Peyer's patch (tissue), 4 donors: ENCODE measurements around the gene MAP3K5. TPM values are rescaled to one million over a fixed set of nuclear protein-coding genes. Genes with fewer than 3 reads are reported as not detected.

Experiments
- DNase-seq, 3 donors: peaks; one replicate each; pipeline ENCODE4 v3.0.0-alpha.2; 2017 to 2019
- H3K27ac ChIP-seq, 4 donors: fragments of 200-600 bp; sonication (generic); one replicate each; pipeline ENCODE4 v1.5.1; 2016 to 2019
- H3K27me3 ChIP-seq, 2 donors: fragments of 200-600 bp; sonication (generic); one replicate each; pipeline ENCODE4 v1.5.1; 2019
- H3K36me3 ChIP-seq, 3 donors: fragments of 200-600 bp; sonication (generic); one replicate each; pipeline ENCODE4 v1.5.1; 2016 to 2019
- H3K4me1 ChIP-seq, 4 donors: fragments of 200-600 bp; sonication (generic); one replicate each; pipeline ENCODE4 v1.5.1; 2016 to 2019
- H3K4me3 ChIP-seq, 4 donors: fragments of 200-600 bp; sonication (generic); 1 replicate in 3 of 4; 2 replicates in 1 of 4; pipeline ENCODE4 v1.5.1; 2016 to 2019; ENCODE audit warnings: mild to moderate bottlenecking in 1 of 4
- H3K9me3 ChIP-seq, 4 donors: fragments of 200-600 bp; sonication (generic); one replicate each; pipeline ENCODE4 v1.5.1; 2016 to 2019; ENCODE audit warnings: mild to moderate bottlenecking in 1 of 4
- CTCF ChIP-seq, 6 experiments: fragments of 450-650 bp in 4 of 6; fragments of 200-600 bp in 2 of 6; sonication (generic) in 1 of 6; IDR thresholded peaks; one replicate each; pipeline ENCODE4 v1.5.1; 2017 to 2019; ENCODE audit warnings: antibody characterized with exemption in 6 of 6, mild to moderate bottlenecking in 3 of 6, moderate library complexity in 1 of 6
- POLR2A ChIP-seq, 2 donors: fragments of 450-650 bp; IDR thresholded peaks; one replicate each; pipeline ENCODE4 v1.5.1; 2017; ENCODE audit warnings: antibody characterized with exemption in 2 of 2, mild to moderate bottlenecking in 2 of 2, moderate library complexity in 2 of 2
- total RNA-seq, 4 donors: library from RNA; depleted of rRNA; stranded (reverse); fragments of >200 nt; gene quantifications; one replicate each; pipeline ENCODE4 v1.1.0, GENCODE V29; 2016

Gene MAP3K5
- total RNA-seq, result 10 to 100 TPM; 14.2 to 46.2 (median 23.2) TPM

GRCh38 chr6:136792410-136793262, at the start of gene MAP3K5:
TSS of gene MAP3K5 (minus strand) at chr6:136792477. CDS start at chr6:136792157, 320 bp downstream.
- peak within 1 kb of the TSS; percentile 69 to 87 (median 77) for H3K4me3 ChIP-seq
- H3K27ac ChIP-seq, result peak within 1 kb of the TSS; percentile 92 to 98 (median 94)
- peak; percentile 95 to 98 (median 96) for DNase-seq
- no peaks in the 10 kb centered on the region for H3K27me3 ChIP-seq
- H3K9me3 ChIP-seq, result no peaks in the 10 kb centered on the region
- H3K36me3 ChIP-seq, result no peaks in the 10 kb centered on the region
- peaks cover 0 to 30% (median under 1%) of the 10 kb centered on the region in 4 donors for H3K4me1 ChIP-seq
- TF ChIP-seq CTCF (IDR thresholded peaks at IDR 0.05) (peak; percentile 65 to 98 (median 90)), POLR2A (IDR thresholded peaks at IDR 0.05) (peak in 1 of 2 donors; percentile 15)

GRCh38 chr6:136840276-136841001, 48.2 kb upstream of the MAP3K5 start:
- TF ChIP-seq POLR2A (IDR thresholded peaks at IDR 0.05) (no peak), CTCF (IDR thresholded peaks at IDR 0.05) (no peak)
- H3K4me3 ChIP-seq, result no peak overlapping the region
- no peaks in the 10 kb centered on the region for H3K36me3 ChIP-seq
- H3K4me1 ChIP-seq, result no peaks in the 10 kb centered on the region
- H3K27me3 ChIP-seq, result no peaks in the 10 kb centered on the region
- no peak overlapping the region for H3K27ac ChIP-seq
- DNase-seq, result no peak
- H3K9me3 ChIP-seq, result no peaks in the 10 kb centered on the region

- Histone ChIP-seq H3K9me3 (peaks cover 0 to 9% (median 4%) of the 10 kb centered on the region in 4 donors), H3K27me3 (no peaks in the 10 kb centered on the region), H3K4me1 (no peaks in the 10 kb centered on the region), H3K4me3 (no peak overlapping the region), H3K36me3 (peaks cover 0 to 16% (median 0%) of the 10 kb centered on the region in 3 donors), H3K27ac (no peak overlapping the region)
- DNase-seq, result no peak
- TF ChIP-seq POLR2A (IDR thresholded peaks at IDR 0.05) (no peak), CTCF (IDR thresholded peaks at IDR 0.05) (no peak)
These were observed 39.7 kb upstream of the MAP3K5 start for GRCh38 chr6:136831873-136832562.

GRCh38 chr6:136826216-136826615, 33.9 kb upstream of the MAP3K5 start:
- H3K4me3 ChIP-seq, result no peak overlapping the region
- TF ChIP-seq POLR2A (IDR thresholded peaks at IDR 0.05) (no peak), CTCF (IDR thresholded peaks at IDR 0.05) (no peak)
- H3K4me1 ChIP-seq, result no peaks in the 10 kb centered on the region
- no peak for DNase-seq
- no peaks in the 10 kb centered on the region for H3K9me3 ChIP-seq
- H3K27ac ChIP-seq, result no peak overlapping the region
- H3K36me3 ChIP-seq, result peaks cover 0 to 6% (median 0%) of the 10 kb centered on the region in 3 donors
- H3K27me3 ChIP-seq, result no peaks in the 10 kb centered on the region

GRCh38 chr6:136823128-136823660, 30.9 kb upstream of the MAP3K5 start:
- Histone ChIP-seq H3K4me1 (no peaks in the 10 kb centered on the region), H3K4me3 (peak overlapping the region; percentile 55 to 88 (median 63)), H3K27me3 (no peaks in the 10 kb centered on the region), H3K27ac (peak overlapping the region; percentile 76 to 90 (median 89)), H3K9me3 (no peaks in the 10 kb centered on the region), H3K36me3 (no peaks in the 10 kb centered on the region)
- DNase-seq, result peak in 2 of 3 donors; percentile 17 to 52
- no peak for TF ChIP-seq CTCF (IDR thresholded peaks at IDR 0.05)
- no peak for TF ChIP-seq POLR2A (IDR thresholded peaks at IDR 0.05)
